PC-9 (cell line): ENCODE data around the gene NOC2L.

ENCODE experiments used
- EZH2 ChIP-seq: fragments of 200-600 bp; sonication (generic); IDR thresholded peaks from 2 replicates; pipeline ENCODE4 v1.8.0; 2017; ENCODE audit warnings: antibody characterized with exemption, low read depth
- TF ChIP-seq, protein P1 (sequence below): fragments of 200-600 bp; sonication (generic); conservative IDR thresholded peaks from 2 replicates; pipeline ENCODE4 v1.6.1; 2017; ENCODE audit warnings: mixed run types, antibody characterized with exemption, mild to moderate bottlenecking, moderate library complexity

DNA sequence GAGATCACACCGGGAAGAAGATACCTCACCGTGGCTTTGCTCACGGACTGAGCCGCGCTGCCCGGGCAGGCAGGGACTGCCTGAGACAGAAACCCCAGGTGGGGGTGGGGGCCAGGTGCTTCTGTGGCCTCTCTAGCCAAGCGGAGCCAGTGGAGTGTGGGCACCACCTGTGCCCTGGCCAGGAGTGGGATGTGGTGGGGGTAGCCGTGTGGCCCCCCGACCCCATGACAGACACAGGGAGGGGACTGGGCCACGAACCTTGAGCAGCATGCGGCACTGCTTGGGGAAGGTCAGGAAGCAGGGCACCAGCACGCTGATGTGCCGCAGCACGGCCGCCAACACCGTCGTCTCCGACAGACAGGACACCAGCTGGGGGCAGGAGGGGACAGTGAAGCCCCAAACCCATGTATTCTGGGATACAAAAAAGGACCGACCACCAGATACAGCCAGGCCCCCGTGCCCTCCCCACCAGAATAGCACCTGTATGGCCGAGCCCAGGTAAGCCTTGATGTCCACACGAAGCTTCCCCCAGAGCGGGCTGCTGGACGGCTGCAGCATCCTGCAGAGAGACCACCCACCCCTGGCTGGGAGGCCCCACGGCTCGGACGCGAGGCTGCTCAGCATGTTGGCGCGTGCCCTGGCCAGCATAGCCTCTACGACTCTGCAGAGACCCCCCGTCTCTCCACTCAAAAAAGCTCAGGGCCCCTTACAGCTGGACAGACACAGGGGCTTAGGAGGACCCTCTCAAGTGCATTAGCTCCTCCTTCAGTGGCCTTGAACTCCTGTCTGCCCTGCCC is 5.3 kb downstream of the NOC2L start:
- TF ChIP-seq, protein P1, sequence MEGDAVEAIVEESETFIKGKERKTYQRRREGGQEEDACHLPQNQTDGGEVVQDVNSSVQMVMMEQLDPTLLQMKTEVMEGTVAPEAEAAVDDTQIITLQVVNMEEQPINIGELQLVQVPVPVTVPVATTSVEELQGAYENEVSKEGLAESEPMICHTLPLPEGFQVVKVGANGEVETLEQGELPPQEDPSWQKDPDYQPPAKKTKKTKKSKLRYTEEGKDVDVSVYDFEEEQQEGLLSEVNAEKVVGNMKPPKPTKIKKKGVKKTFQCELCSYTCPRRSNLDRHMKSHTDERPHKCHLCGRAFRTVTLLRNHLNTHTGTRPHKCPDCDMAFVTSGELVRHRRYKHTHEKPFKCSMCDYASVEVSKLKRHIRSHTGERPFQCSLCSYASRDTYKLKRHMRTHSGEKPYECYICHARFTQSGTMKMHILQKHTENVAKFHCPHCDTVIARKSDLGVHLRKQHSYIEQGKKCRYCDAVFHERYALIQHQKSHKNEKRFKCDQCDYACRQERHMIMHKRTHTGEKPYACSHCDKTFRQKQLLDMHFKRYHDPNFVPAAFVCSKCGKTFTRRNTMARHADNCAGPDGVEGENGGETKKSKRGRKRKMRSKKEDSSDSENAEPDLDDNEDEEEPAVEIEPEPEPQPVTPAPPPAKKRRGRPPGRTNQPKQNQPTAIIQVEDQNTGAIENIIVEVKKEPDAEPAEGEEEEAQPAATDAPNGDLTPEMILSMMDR: no peak
- TF ChIP-seq EZH2: no peak
